Tibial nerve (tissue), 4 donors: ENCODE data around the gene ANKZF1. TPM values are rescaled to one million over a fixed set of nuclear protein-coding genes. Genes with fewer than 3 reads are reported as not detected.

ENCODE experiments used
- DNase-seq, 2 donors: peaks; one replicate each; pipeline ENCODE4 v3.0.0-alpha.2; 2019; ENCODE audit warnings: low spot score in 2 of 2
- H3K27ac ChIP-seq, 4 donors: fragments of 200-600 bp; sonication (generic) in 3 of 4; one replicate each; pipeline ENCODE4 v1.5.1; 2017 to 2019; ENCODE audit warnings: mild to moderate bottlenecking in 1 of 4
- H3K27me3 ChIP-seq, 2 donors: fragments of 200-600 bp; sonication (generic) in 1 of 2; one replicate each; pipeline versions ENCODE4 v1.5.1 to v1.6.0; 2017 to 2019
- H3K36me3 ChIP-seq, 3 donors: fragments of 200-600 bp; sonication (generic); one replicate each; pipeline ENCODE4 v1.5.1; 2018 to 2019
- H3K4me1 ChIP-seq, 4 donors: fragments of 200-600 bp; sonication (generic) in 3 of 4; one replicate each; pipeline ENCODE4 v1.5.1; 2017 to 2019
- H3K4me3 ChIP-seq, 4 donors: fragments of 200-600 bp; sonication (generic) in 3 of 4; one replicate each; pipeline ENCODE4 v1.5.1; 2017 to 2019; ENCODE audit warnings: mild to moderate bottlenecking in 1 of 4, moderate library complexity in 1 of 4
- H3K9me3 ChIP-seq, 4 donors: fragments of 200-600 bp; sonication (generic) in 3 of 4; one replicate each; pipeline ENCODE4 v1.5.1; 2017 to 2019
- CTCF ChIP-seq, 5 experiments: fragments of 200-600 bp in 3 of 5; fragments of 450-650 bp in 2 of 5; sonication (generic) in 3 of 5; IDR thresholded peaks; one replicate each; pipeline ENCODE4 v1.5.1; 2016 to 2019; ENCODE audit warnings: antibody characterized with exemption in 5 of 5, mild to moderate bottlenecking in 3 of 5, moderate library complexity in 2 of 5
- EP300 ChIP-seq, 2 donors: sonication (generic); formaldehyde crosslinking; IDR thresholded peaks; one replicate each; pipeline ENCODE4 v1.6.1; 2017; ENCODE audit warnings: antibody characterized with exemption in 2 of 2, mild to moderate bottlenecking in 1 of 2
- POLR2A ChIP-seq, 2 donors: fragments of 450-650 bp; IDR thresholded peaks; one replicate each; pipeline ENCODE4 v1.6.1; 2017; ENCODE audit warnings: antibody characterized with exemption in 2 of 2, mild to moderate bottlenecking in 2 of 2, moderate library complexity in 2 of 2
- WGBS, 2 donors: methylation state at CpG; one replicate each; pipeline ENCODE4 v1.1.5; 2018; 5-methylcytosine and 5-hydroxymethylcytosine counted together
- total RNA-seq, 4 donors: library from RNA; depleted of rRNA; stranded (reverse); fragments of >200 nt; gene quantifications; one replicate each; pipeline ENCODE4 v1.1.0, GENCODE V29; 2016

Gene ANKZF1
- total RNA-seq, 4 donors from 2014 or later: 84.5 to 106 (median 97.6) TPM

- DNase-seq: no peak
- 90 to 96% methylated on average over 6 of the region's 6 CpGs for WGBS, 2 donors
- H3K4me3 ChIP-seq: no peak overlapping the region
- no peaks in the 10 kb centered on the region for H3K9me3 ChIP-seq
- no peaks in the 10 kb centered on the region for H3K27me3 ChIP-seq
- peaks cover 0 to 25% (median 13%) of the 10 kb centered on the region in 4 donors for H3K4me1 ChIP-seq
- no peak for TF ChIP-seq EP300 (IDR thresholded peaks at IDR 0.05)
- no peak for TF ChIP-seq POLR2A (IDR thresholded peaks at IDR 0.05)
- TF ChIP-seq CTCF (IDR thresholded peaks at IDR 0.05): no peak
- peaks cover 0 to 66% (median 19%) of the 10 kb centered on the region in 3 donors for H3K36me3 ChIP-seq
- H3K27ac ChIP-seq: no peak overlapping the region
Measured at GRCh38 chr2:219183151-219183772, 46.3 kb upstream of the ANKZF1 start.

- H3K36me3 ChIP-seq: peaks cover 0 to 66% (median 19%) of the 10 kb centered on the region in 3 donors
- H3K27me3 ChIP-seq: no peaks in the 10 kb centered on the region
- 84 to 96% methylated on average over 2 of the region's 2 CpGs for WGBS, 2 donors
- peaks cover 0 to 18% (median 7%) of the 10 kb centered on the region in 4 donors for H3K4me1 ChIP-seq
- TF ChIP-seq EP300 (IDR thresholded peaks at IDR 0.05) (no peak), POLR2A (IDR thresholded peaks at IDR 0.05) (no peak), CTCF (IDR thresholded peaks at IDR 0.05) (no peak)
- no peak overlapping the region for H3K27ac ChIP-seq
- H3K4me3 ChIP-seq: no peak overlapping the region
- DNase-seq: no peak
- H3K9me3 ChIP-seq: no peaks in the 10 kb centered on the region
Measured at GRCh38 chr2:219184121-219184520, 45.5 kb upstream of the ANKZF1 start.

GRCh38 chr2:219186754-219187456, 42.7 kb upstream of the ANKZF1 start:
- no peak for TF ChIP-seq POLR2A (IDR thresholded peaks at IDR 0.05)
- TF ChIP-seq CTCF (IDR thresholded peaks at IDR 0.05): no peak
- no peak for TF ChIP-seq EP300 (IDR thresholded peaks at IDR 0.05)
- WGBS, 2 donors: 87 to 90% methylated on average over 7 of the region's 7 CpGs
- H3K9me3 ChIP-seq: no peaks in the 10 kb centered on the region
- H3K4me1 ChIP-seq: peaks cover 0 to 8% (median 0%) of the 10 kb centered on the region in 4 donors
- H3K27me3 ChIP-seq: no peaks in the 10 kb centered on the region
- no peak overlapping the region for H3K4me3 ChIP-seq
- peaks cover 0 to 42% (median 15%) of the 10 kb centered on the region in 3 donors for H3K36me3 ChIP-seq
- no peak overlapping the region for H3K27ac ChIP-seq
- no peak for DNase-seq

GRCh38 chr2:219197388-219197787, 32.2 kb upstream of the ANKZF1 start:
- Histone ChIP-seq H3K36me3 (no peaks in the 10 kb centered on the region), H3K4me1 (peaks cover 0 to 4% (median 0%) of the 10 kb centered on the region in 4 donors), H3K27me3 (peaks cover 0 to 11% of the 10 kb centered on the region in 2 donors), H3K27ac (no peak overlapping the region), H3K9me3 (no peaks in the 10 kb centered on the region), H3K4me3 (no peak overlapping the region)
- TF ChIP-seq EP300 (IDR thresholded peaks at IDR 0.05): no peak
- TF ChIP-seq POLR2A (IDR thresholded peaks at IDR 0.05): no peak
- no peak for TF ChIP-seq CTCF (IDR thresholded peaks at IDR 0.05)
- no peak for DNase-seq
- 94 to 100% methylated on average over 1 of the region's 1 CpG for WGBS, 2 donors

- Histone ChIP-seq H3K9me3 (no peaks in the 10 kb centered on the region), H3K4me1 (peaks cover 0 to 4% (median 0%) of the 10 kb centered on the region in 4 donors), H3K27me3 (peaks cover 0 to 11% of the 10 kb centered on the region in 2 donors), H3K27ac (no peak overlapping the region), H3K4me3 (no peak overlapping the region), H3K36me3 (no peaks in the 10 kb centered on the region)
- 77 to 88% methylated on average over 5 of the region's 5 CpGs for WGBS, 2 donors
- TF ChIP-seq EP300 (IDR thresholded peaks at IDR 0.05) (no peak), POLR2A (IDR thresholded peaks at IDR 0.05) (no peak), CTCF (IDR thresholded peaks at IDR 0.05) (no peak)
- no peak for DNase-seq
Measured at GRCh38 chr2:219198974-219199373, 30.6 kb upstream of the ANKZF1 start.
